HG03108 (cell line): Measurements from ENCODE around the gene CD40LG.

Experiments
- ATAC-seq: cut with Tn5 transposase; IDR thresholded peaks from one replicate; pipeline ENCODE4 v1.9.1; 2021; ENCODE audit warnings: moderate library complexity; ENCODE audit not compliant: unreplicated experiment

CD40LG gene

GRCh38 chrX:136692271-136692670 lies 44.3 kb downstream of the CD40LG start:
- ATAC-seq: no peak

DNA sequence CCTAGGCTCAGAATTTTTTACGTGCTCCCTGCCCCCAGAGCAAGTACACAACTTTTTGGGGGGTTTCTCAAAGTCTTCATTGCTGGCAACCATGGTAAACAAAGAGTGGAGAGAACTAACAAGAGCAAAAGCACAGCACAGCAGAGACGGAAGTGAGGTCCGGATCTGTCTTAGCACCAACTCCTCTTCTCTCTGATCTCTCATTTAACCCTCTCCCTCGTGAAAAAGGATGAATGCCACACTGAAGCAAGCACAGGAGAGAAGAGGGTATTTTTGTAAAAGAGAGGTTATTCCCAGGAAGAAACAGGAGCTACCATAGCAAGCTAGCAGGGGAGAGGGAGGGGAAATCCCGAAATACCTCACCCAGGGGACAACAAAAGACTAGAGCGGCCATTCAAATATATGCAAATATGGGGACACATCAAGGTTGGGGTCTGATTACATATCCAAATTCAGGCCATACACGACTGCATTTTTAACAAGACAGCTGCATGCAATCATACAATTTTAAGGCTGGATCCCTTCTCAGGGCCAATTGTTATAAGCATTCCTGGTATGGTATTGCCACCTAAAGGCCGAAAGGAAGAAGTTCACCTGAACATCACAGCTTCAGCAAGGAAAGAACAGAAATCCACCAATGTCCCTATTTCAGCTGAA lies 46.6 kb downstream of the CD40LG start:
- no peak for ATAC-seq

- ATAC-seq: no peak
Measured at GRCh38 chrX:136697156-136697555, 49.2 kb downstream of the CD40LG start.

- ATAC-seq: no peak
Measured at GRCh38 chrX:136708348-136708747, 60.4 kb downstream of the CD40LG start.
